22Rv1 (cell line): ENCODE measurements around the gene CHST3.

Experiments used
- H3K27ac ChIP-seq: fragments of 450-650 bp; 2 replicates; pipeline ENCODE4 v1.5.1; 2017
- CTCF ChIP-seq: fragments of 450-650 bp; IDR thresholded peaks from 2 replicates; pipeline ENCODE4 v1.5.1; 2017; ENCODE audit warnings: mild to moderate bottlenecking
- ZFX ChIP-seq: fragments of 450-650 bp; IDR thresholded peaks from 2 replicates; pipeline ENCODE4 v1.6.1; 2017; ENCODE audit warnings: antibody characterized with exemption, borderline replicate concordance

Gene CHST3

GRCh38 chr10:71964743-71965515 lies 734 bp downstream of the CHST3 start:
- TF ChIP-seq CTCF (no peak), ZFX (no peak)
- peak overlapping the region; percentile 61 for H3K27ac ChIP-seq

- peak overlapping the region; percentile 61 for H3K27ac ChIP-seq
- TF ChIP-seq ZFX (no peak), CTCF (no peak)
These were observed 1.4 kb downstream of the CHST3 start for GRCh38 chr10:71965623-71966022.

- TF ChIP-seq CTCF: no peak
- no peak for TF ChIP-seq ZFX
- peak overlapping the region; percentile 61; the same call in 1 of the 2 replicates for H3K27ac ChIP-seq
These were observed 2.1 kb downstream of the CHST3 start for GRCh38 chr10:71966046-71967004.

GRCh38 chr10:71967958-71968357 lies 3.8 kb downstream of the CHST3 start:
- peak overlapping the region; percentile 63 for H3K27ac ChIP-seq

GRCh38 chr10:71968553-71969474 lies 4.6 kb downstream of the CHST3 start:
- peak overlapping the region; percentile 63 for H3K27ac ChIP-seq
- no peak for TF ChIP-seq CTCF
- TF ChIP-seq ZFX: no peak

GRCh38 chr10:71969929-71970328 lies 5.7 kb downstream of the CHST3 start:
- H3K27ac ChIP-seq: 0 out of 2 replicates have a peak overlapping the region, but pooled peaks have one; percentile 30
- TF ChIP-seq ZFX (no peak), CTCF (no peak)

GRCh38 chr10:71970331-71970730 lies 6.1 kb downstream of the CHST3 start:
- H3K27ac ChIP-seq: no peak overlapping the region
- TF ChIP-seq ZFX: no peak
- peak; percentile 64 for TF ChIP-seq CTCF
